GM08714 (cell line): Measurements from ENCODE around the gene ME1.
"Not testable (repeated sequence)": the region's sequence is repeated elsewhere in the genome, so short reads cannot be mapped to it uniquely, and the experiment has no call there.

Experiments
- H3K4me3 ChIP-seq: fragments of 200-500 bp; sonication (Bioruptor generic); 2 replicates; pipeline ENCODE4 v1.5.1; 2014; ENCODE audit warnings: mild to moderate bottlenecking, low read length, inconsistent platforms
- ZNF274 ChIP-seq: IDR thresholded peaks from 2 replicates; pipeline ENCODE4 v1.6.1; 2012; ENCODE audit warnings: mild to moderate bottlenecking, low read depth, low read length

The ME1 gene

GRCh38 chr6:83389606-83390005 lies 41.2 kb downstream of the ME1 start:
- H3K4me3 ChIP-seq = no peak overlapping the region
- TF ChIP-seq ZNF274 = no peak

GRCh38 chr6:83385473-83385872 lies 45.4 kb downstream of the ME1 start:
- H3K4me3 ChIP-seq = no peak overlapping the region
- no peak for TF ChIP-seq ZNF274

GRCh38 chr6:83384751-83385150 lies 46.1 kb downstream of the ME1 start:
- TF ChIP-seq ZNF274 = no peak
- H3K4me3 ChIP-seq = no peak overlapping the region

DNA sequence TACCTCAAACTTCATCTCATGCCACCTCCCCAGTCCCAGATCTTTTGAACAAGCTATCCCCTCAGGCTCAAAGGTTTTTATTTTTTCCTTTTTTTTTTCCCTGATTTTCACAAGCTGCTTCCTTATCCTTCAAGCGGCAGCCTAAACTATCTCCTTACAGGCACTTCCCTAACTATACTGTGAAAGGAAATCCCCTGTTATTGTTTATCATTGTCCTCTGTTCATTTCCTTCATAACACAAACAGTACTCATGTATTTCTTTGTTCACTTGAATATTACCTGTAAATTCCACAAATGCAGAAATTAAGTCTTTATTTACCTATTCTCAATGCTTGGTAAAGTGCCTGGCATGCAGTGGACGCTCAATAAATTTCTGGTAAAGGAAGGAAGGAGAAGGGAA lies 48.9 kb downstream of the ME1 start:
- H3K4me3 ChIP-seq = no peak overlapping the region
- no peak for TF ChIP-seq ZNF274

GRCh38 chr6:83378621-83379388 lies 52.0 kb downstream of the ME1 start:
- H3K4me3 ChIP-seq = no peak overlapping the region
- no peak for TF ChIP-seq ZNF274

DNA sequence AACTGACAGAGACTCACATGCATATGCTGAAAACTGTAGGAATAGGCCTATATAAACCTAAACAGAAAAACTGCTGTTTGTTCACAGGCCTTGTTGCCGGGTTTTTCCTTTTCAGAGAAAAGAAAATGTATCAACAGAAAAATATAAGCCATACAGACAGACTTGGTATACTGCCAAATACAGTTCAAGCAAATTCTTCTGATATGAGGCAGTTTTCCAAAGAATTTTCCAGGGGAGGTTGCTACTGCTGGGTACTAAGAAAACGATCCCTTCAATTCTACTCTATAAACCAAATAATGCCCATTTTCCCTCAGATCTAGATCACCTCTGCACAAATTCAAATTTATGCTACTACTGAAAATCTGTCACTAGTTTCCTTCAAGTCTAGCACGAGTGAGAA lies 59.4 kb downstream of the ME1 start:
- TF ChIP-seq ZNF274 = no peak
- no peak overlapping the region for H3K4me3 ChIP-seq

- no peak for TF ChIP-seq ZNF274
- H3K4me3 ChIP-seq = no peak overlapping the region
Measured at GRCh38 chr6:83370567-83370966, 60.3 kb downstream of the ME1 start.

DNA sequence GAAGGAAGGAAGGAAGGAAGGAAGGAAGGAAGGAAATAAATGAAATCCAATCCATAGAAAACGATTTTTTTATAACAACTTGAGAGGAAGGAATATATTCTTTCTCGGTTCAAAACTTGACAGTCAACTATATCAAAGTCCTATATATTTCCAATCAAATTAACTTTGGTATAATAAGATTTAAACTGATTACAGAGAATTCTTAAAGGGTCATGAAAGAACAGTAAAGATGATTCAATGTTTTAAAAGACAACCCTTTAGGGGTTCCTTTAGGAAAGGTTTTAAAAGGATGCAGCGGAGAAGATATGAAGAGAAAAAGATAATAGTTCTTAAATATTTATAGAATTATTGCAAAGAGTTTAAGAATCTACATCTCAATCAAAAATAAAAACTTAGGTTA lies 61.2 kb downstream of the ME1 start:
- H3K4me3 ChIP-seq = no peak overlapping the region
- TF ChIP-seq ZNF274 = no peak

DNA sequence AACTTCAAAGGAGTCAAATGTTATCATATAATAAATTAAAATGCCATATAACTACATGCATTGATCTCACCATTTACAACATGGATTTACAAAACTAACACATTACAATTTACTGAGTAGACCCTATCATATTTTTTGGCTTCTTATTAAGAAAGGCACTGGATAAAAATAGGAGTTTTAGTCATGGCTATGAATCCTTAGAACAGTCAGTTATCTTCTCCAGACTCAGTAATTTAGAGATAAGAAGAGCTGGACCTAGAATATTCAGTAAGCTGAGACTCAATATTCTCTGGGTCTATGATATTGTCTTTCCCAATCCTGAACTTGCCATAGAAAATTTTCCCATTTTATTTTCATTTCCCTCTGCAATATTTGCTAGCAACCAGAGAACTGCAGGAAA lies 62.3 kb downstream of the ME1 start:
- H3K4me3 ChIP-seq = no peak overlapping the region
- TF ChIP-seq ZNF274 = no peak

GRCh38 chr6:83367104-83367503 lies 63.7 kb downstream of the ME1 start:
- no peak overlapping the region for H3K4me3 ChIP-seq
- no peak for TF ChIP-seq ZNF274

DNA sequence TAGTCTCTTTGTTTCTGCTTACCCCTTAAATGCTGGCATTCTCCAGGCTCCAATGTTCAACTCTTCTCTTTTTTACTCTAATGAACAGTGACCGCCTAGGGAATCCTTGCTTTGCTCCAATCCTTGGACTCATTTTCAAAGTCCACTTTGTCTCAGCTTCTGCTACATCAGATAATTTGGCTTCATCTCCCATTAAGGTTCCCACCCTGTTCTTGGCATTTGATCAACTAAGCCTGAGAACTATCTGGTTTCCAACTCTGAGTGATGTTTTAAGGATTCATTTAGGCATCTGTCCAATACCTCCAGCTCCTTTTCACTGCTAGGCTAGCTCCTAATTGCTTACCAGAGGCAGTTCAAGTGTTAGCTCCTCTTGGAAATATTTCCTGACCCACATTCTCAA lies 64.9 kb downstream of the ME1 start:
- H3K4me3 ChIP-seq = no peak overlapping the region
- no peak for TF ChIP-seq ZNF274

- not testable (repeated sequence) for H3K4me3 ChIP-seq
Measured at GRCh38 chr6:83362349-83362748, 68.5 kb downstream of the ME1 start.

DNA sequence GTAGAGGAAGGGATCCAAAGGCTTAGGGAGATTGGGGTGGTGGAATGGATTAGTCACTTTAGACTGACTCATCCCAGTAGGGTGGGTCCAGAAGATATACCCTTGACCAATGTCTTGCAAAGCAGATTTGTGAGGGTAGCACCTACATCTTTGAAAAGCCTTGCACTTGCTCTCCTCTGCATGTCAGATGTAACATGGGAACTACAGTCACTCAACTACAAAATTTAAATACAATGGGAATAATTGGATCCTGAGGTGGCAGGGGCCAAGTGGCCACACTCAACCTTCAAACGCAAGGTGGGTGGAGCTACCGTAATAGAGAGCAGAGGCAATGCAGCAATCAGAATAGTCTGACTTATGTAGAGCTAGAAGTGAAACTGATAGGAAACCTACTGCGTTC lies 71.2 kb downstream of the ME1 start:
- no peak overlapping the region for H3K4me3 ChIP-seq
- no peak for TF ChIP-seq ZNF274

DNA sequence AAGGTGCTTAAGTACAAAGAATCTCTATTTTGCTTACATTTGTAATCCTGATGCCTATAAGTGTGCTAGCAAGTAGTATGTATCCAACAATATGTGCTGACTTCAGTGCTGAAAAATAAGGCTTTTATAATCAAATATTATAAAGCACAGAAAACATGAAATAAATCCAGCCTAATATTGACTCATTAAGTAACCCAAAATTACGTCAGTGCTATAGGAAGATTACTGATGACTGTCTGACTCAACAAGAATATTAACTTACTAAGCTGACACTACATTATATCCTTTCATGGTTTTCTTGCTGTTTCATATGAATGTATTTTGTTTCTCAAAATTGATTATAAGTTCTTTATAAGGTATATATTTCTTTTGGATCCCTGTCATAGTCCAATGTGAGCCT lies 76.1 kb downstream of the ME1 start:
- TF ChIP-seq ZNF274 = no peak
- H3K4me3 ChIP-seq = no peak overlapping the region

DNA sequence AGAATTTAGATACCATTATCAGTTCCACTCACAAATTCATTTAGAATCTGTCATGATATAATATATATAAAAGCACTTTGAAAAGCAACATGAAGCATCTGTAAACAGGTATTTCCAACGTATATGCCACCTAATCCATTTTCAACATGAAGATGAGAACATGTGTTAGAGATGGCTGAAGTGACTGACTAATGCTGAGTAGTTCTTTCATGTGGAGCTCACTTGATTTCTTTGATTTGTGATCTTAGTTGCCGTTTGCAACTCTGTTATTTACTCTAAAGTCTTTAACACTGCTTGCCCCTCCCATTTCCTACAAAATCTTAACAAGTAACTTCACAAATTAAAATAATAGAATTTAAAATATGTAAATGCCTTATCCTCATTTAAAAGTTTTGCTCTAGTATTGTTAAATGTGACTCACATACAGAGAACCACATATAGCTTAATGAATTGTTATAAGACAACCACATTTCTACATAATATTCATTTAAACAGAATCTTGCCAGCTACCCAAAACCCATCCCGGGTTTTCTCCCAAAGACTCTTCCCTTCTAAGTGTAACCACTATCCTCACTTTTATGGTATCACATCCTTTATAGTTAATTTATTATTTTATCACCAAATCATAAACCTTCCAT lies 78.3 kb downstream of the ME1 start:
- TF ChIP-seq ZNF274 = no peak
- no peak overlapping the region for H3K4me3 ChIP-seq

DNA sequence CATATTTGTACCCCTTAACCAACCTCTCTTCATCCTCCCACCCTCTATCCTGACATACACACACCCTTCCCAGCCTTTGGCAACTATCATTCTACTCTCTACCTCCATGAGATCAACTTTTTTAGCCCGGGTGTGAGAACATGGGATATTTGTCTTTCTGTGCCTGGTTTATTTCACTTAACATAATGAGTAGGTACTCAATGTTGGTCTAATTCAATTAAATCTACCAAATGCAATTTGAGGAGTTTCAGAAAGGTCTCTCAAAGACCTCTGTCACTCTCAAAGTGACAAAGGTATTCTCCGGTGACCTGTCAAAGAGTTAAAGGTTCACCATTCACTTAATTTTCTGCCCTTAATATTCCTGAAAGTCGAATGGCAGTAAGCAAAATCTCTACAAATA lies 87.7 kb downstream of the ME1 start:
- H3K4me3 ChIP-seq = no peak overlapping the region
- no peak for TF ChIP-seq ZNF274
